Vagina (tissue), 2 donors: Measurements from ENCODE around the gene IQSEC1.

Source experiments
- POLR2A ChIP-seq, 2 donors: fragments of 450-650 bp; IDR thresholded peaks; one replicate each; pipeline ENCODE4 v1.6.1; 2017; ENCODE audit warnings: antibody characterized with exemption in 2 of 2, mild to moderate bottlenecking in 2 of 2, moderate library complexity in 2 of 2
- TF ChIP-seq, protein P1 (sequence below), 3 experiments: fragments of 450-650 bp in 2 of 3; fragments of 200-600 bp in 1 of 3; sonication (generic) in 1 of 3; IDR thresholded peaks; one replicate each; pipeline ENCODE4 v1.5.1; 2017 to 2019; ENCODE audit warnings: antibody characterized with exemption in 3 of 3, mild to moderate bottlenecking in 2 of 3, moderate library complexity in 2 of 3

DNA sequence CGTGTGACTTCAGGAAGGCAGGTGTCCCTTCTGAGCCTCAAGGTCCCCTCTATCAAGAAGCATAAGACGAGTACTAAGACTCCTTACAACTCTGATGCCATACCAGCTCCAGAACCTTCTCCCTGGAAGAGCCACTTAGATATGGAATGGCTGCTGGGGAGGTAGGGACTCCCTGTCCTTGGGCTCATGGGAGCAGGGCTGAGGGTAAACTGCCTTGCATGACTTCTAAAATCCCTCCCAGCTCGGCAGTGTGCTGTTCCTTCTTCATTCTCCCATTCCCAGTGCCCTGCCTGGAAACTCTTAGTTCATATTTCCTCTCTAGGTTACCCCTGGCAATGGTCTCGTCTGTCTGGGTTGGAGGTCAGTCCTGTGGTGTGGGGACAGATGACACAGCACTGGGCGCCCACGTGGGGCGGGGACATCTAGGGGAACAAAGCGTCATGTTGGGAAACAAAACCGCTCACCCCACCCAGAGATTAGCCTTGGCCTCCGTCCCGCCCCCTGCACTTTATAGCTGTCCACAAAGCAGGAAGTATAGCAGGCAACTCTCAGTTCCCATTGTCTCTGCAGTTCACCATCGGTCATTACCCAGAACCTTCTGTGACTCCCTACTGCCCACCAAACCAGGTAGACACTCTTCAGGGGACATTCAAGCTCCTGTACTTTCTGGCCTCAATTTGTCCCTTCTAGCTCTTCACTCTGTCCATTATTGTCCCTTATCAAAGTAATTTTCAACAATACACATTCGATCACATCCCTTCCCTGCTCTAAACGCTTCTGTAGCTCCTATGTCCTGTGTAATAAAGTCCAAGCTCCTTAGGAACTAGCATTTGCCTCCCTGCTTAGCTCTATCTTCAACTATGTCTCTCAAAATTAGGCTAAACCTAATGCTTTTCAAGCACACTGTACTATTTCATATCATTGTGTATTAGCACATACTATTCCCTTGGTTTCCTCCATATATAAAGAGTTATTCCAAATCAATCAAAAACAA lies 73.8 kb downstream of the IQSEC1 start:
- TF ChIP-seq, protein P1, sequence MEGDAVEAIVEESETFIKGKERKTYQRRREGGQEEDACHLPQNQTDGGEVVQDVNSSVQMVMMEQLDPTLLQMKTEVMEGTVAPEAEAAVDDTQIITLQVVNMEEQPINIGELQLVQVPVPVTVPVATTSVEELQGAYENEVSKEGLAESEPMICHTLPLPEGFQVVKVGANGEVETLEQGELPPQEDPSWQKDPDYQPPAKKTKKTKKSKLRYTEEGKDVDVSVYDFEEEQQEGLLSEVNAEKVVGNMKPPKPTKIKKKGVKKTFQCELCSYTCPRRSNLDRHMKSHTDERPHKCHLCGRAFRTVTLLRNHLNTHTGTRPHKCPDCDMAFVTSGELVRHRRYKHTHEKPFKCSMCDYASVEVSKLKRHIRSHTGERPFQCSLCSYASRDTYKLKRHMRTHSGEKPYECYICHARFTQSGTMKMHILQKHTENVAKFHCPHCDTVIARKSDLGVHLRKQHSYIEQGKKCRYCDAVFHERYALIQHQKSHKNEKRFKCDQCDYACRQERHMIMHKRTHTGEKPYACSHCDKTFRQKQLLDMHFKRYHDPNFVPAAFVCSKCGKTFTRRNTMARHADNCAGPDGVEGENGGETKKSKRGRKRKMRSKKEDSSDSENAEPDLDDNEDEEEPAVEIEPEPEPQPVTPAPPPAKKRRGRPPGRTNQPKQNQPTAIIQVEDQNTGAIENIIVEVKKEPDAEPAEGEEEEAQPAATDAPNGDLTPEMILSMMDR (IDR thresholded peaks at IDR 0.05) = no peak
- TF ChIP-seq POLR2A (IDR thresholded peaks at IDR 0.05) = no peak
